AG04449 (cell line): ENCODE measurements around the gene HNRNPU.

Experiments
- CTCF ChIA-PET: fragments of 350-600 bp; formaldehyde crosslinking; extraction: SDS; loops from one replicate; lab custom pipeline; 2021; ENCODE audit warnings: antibody characterized with exemption; lab: Yijun Ruan, JAX
- POLR2A ChIA-PET: fragments of 400-600, 350-600 bp; formaldehyde crosslinking; extraction: SDS; loops from one replicate; lab custom pipeline; 2020; ENCODE audit warnings: antibody characterized with exemption, inconsistent platforms; lab: Yijun Ruan, JAX
- DNase-seq: peaks from one replicate; pipeline ENCODE4 v3.0.0-alpha.2; 2010; ENCODE audit warnings: low read depth, low spot score
- H3K4me3 ChIP-seq: 2 replicates; pipeline ENCODE4 v1.5.1; 2011; ENCODE audit warnings: low read depth, mild to moderate bottlenecking, control low read depth, low read length
- CTCF ChIP-seq: IDR thresholded peaks from one replicate; pipeline ENCODE4 v1.5.1; 2011; ENCODE audit warnings: mild to moderate bottlenecking, moderate library complexity, low read length, control low read depth, inconsistent platforms; ENCODE audit not compliant: insufficient read depth; ENCODE audit errors: missing control alignments

The HNRNPU gene

DNA sequence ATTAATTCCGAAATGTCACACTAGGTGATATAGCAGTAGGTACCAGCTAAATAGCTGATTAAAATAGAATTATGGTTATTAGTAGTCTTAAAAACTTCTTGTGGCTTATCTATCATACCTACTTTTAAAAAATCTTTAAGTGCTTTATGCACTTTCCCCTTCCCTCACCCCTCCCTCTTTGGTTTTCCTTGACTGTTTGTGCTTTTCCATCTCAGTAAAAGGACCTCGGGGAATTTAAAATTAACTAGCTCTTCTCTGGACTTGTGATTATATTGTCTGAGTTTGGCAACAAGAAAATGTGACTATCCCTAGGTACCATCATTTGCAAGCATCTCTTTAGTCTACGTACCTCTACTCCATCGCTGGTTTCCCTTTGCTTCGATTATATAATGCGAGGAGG is 17.7 kb downstream of the HNRNPU start:
- POLR2A ChIA-PET: interaction anchor here (1.1 kb wide), 1 partner anchor 15 kb away, joined by 3 read pairs; no protein-coding TSS in a partner anchor
- no peak for DNase-seq
- TF ChIP-seq CTCF: no peak
- CTCF ChIA-PET: interaction anchor here (1.0 to 3.1 kb wide), 5 partner anchors 9 to 242 kb away, joined by 3 to 7 read pairs (median 4); no protein-coding TSS in a partner anchor
- H3K4me3 ChIP-seq: no peak overlapping the region

GRCh38 chr1:244844155-244845121 is 19.9 kb downstream of the HNRNPU start:
- ChIA-PET POLR2A (interaction anchor here (1.8 kb wide), 1 partner anchor 9 kb away, joined by 6 read pairs; the partner anchor contains the start of gene COX20), CTCF (interaction anchor here (0.8 to 2.7 kb wide), 2 partner anchors 178 to 198 kb away, joined by 3 to 18 read pairs; no protein-coding TSS in a partner anchor)
- TF ChIP-seq CTCF: no peak
- no peak overlapping the region for H3K4me3 ChIP-seq
- no peak for DNase-seq

GRCh38 chr1:244843148-244843978 is 21.0 kb downstream of the HNRNPU start:
- no peak for DNase-seq
- ChIA-PET POLR2A (interaction anchor here (1.8 kb wide), 1 partner anchor 8 kb away, joined by 6 read pairs; the partner anchor contains the start of gene COX20), CTCF (interaction anchor here (0.8 to 2.7 kb wide), 2 partner anchors 177 to 200 kb away, joined by 3 to 18 read pairs; no protein-coding TSS in a partner anchor)
- TF ChIP-seq CTCF: no peak
- H3K4me3 ChIP-seq: no peak overlapping the region

DNA sequence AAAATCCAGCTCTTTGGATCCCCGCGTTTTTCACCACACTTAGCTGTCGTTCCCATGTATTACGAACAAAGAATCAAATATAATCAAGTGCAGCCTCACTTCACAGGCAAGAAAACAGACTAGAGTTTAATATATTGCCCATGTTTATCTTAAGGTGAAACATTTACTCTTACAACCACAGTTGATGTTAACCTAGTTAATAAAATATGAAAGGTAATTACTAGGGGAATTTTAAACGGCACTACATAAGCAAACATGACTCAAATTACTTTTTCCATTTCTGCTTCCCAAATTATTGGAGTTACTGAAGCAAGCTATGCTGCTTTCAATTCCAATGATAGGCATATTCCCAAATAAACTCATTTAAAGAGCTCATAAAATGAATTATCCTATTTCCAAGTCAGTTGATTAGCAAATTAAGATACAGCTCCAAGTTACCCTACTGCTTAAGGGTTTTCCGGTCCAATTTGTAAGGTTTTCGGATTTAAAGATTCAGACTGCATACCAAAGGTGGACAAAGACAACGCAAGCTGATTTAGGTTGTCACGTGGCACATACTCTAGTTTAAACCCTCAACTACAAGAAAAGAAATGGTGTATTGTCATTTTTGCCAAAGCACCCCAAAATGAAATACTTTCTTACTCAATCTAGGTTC is 22.9 kb downstream of the HNRNPU start:
- CTCF ChIA-PET: interaction anchor here (0.7 to 1.4 kb wide), 4 partner anchors 14 to 238 kb away, joined by 3 to 4 read pairs (median 3); no protein-coding TSS in a partner anchor
- no peak for DNase-seq
- H3K4me3 ChIP-seq: no peak overlapping the region
- POLR2A ChIA-PET: interaction anchor here (1.1 kb wide), 1 partner anchor 23 kb away, joined by 3 read pairs; the partner anchor contains the start of gene HNRNPU
- TF ChIP-seq CTCF: no peak

GRCh38 chr1:244840219-244840794 is 24.0 kb downstream of the HNRNPU start:
- CTCF ChIA-PET: interaction anchor here (1.4 to 1.6 kb wide), 2 partner anchors 22 to 202 kb away, joined by 3 to 8 read pairs; no protein-coding TSS in a partner anchor
- H3K4me3 ChIP-seq: no peak overlapping the region
- POLR2A ChIA-PET: no interaction called here
- TF ChIP-seq CTCF: no peak
- DNase-seq: no peak
